ENCODE results near the gene SH2D7. TPM values are rescaled to one million over a fixed set of nuclear protein-coding genes. Genes with fewer than 3 reads are reported as not detected.

Gene SH2D7
- total and polyA plus RNA-seq, 2 donors (not counting 1 experiment from before 2014, with no cell fraction given) = not detected

DNA sequence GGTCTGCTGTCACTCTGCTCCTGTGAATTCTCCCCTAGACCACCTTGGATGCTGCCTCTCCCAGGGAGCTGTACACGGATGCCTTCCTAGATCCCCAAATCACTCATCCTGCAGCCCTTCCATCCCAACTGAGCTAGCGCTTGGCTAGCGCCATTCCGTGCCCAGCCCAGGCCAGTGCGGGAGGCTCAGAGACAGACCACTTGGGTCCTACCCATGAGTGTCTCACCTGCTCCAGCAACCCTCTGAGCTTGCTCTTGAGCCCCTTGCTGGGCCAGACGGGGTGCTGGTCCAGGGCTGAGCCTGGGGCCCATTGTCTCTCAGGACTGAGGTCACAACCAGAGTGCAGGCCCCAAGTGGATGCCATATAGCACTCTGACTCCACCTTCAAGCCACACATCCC lies 17.7 kb downstream of the SH2D7 start:
- TF ChIP-seq EZH2 (IDR thresholded peaks at IDR 0.05; ENCODE audit: borderline replicate concordance, insufficient read depth, low read depth, low read length, poor library complexity, severe bottlenecking) = no peak
- TF ChIP-seq, protein P1, sequence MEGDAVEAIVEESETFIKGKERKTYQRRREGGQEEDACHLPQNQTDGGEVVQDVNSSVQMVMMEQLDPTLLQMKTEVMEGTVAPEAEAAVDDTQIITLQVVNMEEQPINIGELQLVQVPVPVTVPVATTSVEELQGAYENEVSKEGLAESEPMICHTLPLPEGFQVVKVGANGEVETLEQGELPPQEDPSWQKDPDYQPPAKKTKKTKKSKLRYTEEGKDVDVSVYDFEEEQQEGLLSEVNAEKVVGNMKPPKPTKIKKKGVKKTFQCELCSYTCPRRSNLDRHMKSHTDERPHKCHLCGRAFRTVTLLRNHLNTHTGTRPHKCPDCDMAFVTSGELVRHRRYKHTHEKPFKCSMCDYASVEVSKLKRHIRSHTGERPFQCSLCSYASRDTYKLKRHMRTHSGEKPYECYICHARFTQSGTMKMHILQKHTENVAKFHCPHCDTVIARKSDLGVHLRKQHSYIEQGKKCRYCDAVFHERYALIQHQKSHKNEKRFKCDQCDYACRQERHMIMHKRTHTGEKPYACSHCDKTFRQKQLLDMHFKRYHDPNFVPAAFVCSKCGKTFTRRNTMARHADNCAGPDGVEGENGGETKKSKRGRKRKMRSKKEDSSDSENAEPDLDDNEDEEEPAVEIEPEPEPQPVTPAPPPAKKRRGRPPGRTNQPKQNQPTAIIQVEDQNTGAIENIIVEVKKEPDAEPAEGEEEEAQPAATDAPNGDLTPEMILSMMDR (IDR thresholded peaks at IDR 0.05) = no peak
- Histone ChIP-seq H3K9ac (ENCODE audit: low read length) (no peak overlapping the region), H3K36me3 (replicated peaks in 1 of 2; ENCODE audit: control extremely low read depth in 1 of 2, control insufficient read depth in 1 of 2, extremely low read depth in 1 of 2, insufficient read depth in 2 of 2, low read length in 1 of 2) (no peaks in the 10 kb centered on the region), H3K4me1 (ENCODE audit: control insufficient read depth in 2 of 2, insufficient read depth in 2 of 2, low read length in 2 of 2) (peaks cover 4 to 6% of the 10 kb centered on the region in 2 donors), H3K9me3 (ENCODE audit: control extremely low read depth in 1 of 3, control insufficient read depth in 2 of 3, insufficient read depth in 1 of 3, low read length in 2 of 3) (no peaks in the 10 kb centered on the region), H2AFZ (ENCODE audit: insufficient read depth, low read depth, low read length, poor library complexity, severe bottlenecking) (no peak overlapping the region), H3K27ac (ENCODE audit: low read length in 2 of 2) (no peak overlapping the region), H3K4me2 (replicated peaks; ENCODE audit: low read depth, low read length, poor library complexity, severe bottlenecking) (no peak overlapping the region), H3K79me2 (ENCODE audit: control insufficient read depth, insufficient read depth, low read length) (no peaks in the 10 kb centered on the region), H3K27me3 (replicated peaks in 1 of 4; ENCODE audit: control extremely low read depth in 1 of 4, control insufficient read depth in 3 of 4, insufficient read depth in 4 of 4, low read length in 3 of 4) (no peaks in the 10 kb centered on the region), H3K4me3 (ENCODE audit: control extremely low read depth in 1 of 5, extremely low read depth in 1 of 5, insufficient read depth in 1 of 5, low read depth in 2 of 5, low read length in 4 of 5) (no peak overlapping the region), H4K20me1 (ENCODE audit: control insufficient read depth, insufficient read depth, low read length, poor library complexity, severe bottlenecking) (no peaks in the 10 kb centered on the region)
- Mint-ChIP-seq H3K4me1 (peaks cover 6% of the 10 kb centered on the region), H3K27me3 (no peaks in the 10 kb centered on the region), H3K9me3 (ENCODE audit: insufficient read depth) (no peaks in the 10 kb centered on the region), H3K4me3 (no peak overlapping the region), H3K27ac (no peak overlapping the region)
- CTCF ChIA-PET = interaction anchor here (0.5 to 12.6 kb wide), 12 partner anchors 19 to 368 kb away, joined by 3 to 394 read pairs (median 52); partner anchors contain the start of gene CIB2
- DNase-seq = no peak
- POLR2A ChIA-PET = no interaction called here
- WGBS (ENCODE audit: insufficient coverage) = 94% methylated on average over 6 of the region's 6 CpGs
- intact Hi-C loops (cut with micrococcal nuclease) = no loop called here
- no peak for ATAC-seq (ENCODE audit: low read depth)

DNA sequence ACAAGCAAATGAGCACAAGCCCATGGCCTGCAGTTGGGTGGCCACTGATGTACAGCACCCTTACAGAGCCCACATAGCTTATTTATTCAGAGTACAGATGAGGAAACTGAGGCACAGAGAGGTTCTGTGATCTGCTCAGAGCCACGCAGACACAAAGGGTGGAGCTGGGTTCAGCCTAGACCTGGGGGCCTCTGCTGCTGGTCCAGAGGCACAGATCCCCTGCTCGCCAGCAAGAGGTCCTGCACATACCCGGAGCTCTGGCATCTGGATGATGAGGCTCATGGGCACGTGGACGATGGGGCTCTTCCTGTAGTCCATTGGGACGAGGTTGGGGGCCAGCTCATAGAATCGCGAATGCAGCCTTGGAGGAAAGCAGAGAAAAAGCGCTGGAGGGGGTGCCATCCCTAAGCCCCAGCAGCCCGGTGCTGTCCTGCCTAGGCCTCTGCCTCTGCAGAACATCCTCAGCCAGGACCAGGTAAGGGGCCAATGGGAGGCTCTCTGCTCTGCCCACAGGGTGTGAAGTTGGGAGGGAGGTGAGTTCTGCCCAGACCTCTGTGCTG lies 18.6 kb downstream of the SH2D7 start:
- 97% methylated on average over 8 of the region's 10 CpGs for WGBS (ENCODE audit: insufficient coverage)
- no peaks in the 10 kb centered on the region for H3K27me3 Mint-ChIP-seq
- intact Hi-C loops (cut with micrococcal nuclease) = no loop called here

More for the DNA sequence above, 18.6 kb downstream of the SH2D7 start:
- no peak overlapping the region for H3K4me2 ChIP-seq (replicated peaks; ENCODE audit: low read depth, low read length, poor library complexity, severe bottlenecking)
- DNase-seq = no peak
- ATAC-seq (ENCODE audit: low read depth) = no peak
- no peaks in the 10 kb centered on the region for H3K27me3 ChIP-seq (replicated peaks in 1 of 4; ENCODE audit: control extremely low read depth in 1 of 4, control insufficient read depth in 3 of 4, insufficient read depth in 4 of 4, low read length in 3 of 4)
- H3K4me3 ChIP-seq (ENCODE audit: control extremely low read depth in 1 of 5, extremely low read depth in 1 of 5, insufficient read depth in 1 of 5, low read depth in 2 of 5, low read length in 4 of 5) = no peak overlapping the region
- no peaks in the 10 kb centered on the region for H3K9me3 Mint-ChIP-seq (ENCODE audit: insufficient read depth)
- H3K4me1 Mint-ChIP-seq = peaks cover 6% of the 10 kb centered on the region
- ChIA-PET CTCF (interaction anchor here (0.6 to 12.6 kb wide), 13 partner anchors 18 to 201 kb away, joined by 3 to 394 read pairs (median 49); partner anchors contain the start of gene CIB2), POLR2A (no interaction called here)
- no peak overlapping the region for H3K27ac Mint-ChIP-seq
- H3K79me2 ChIP-seq (ENCODE audit: control insufficient read depth, insufficient read depth, low read length) = no peaks in the 10 kb centered on the region
- TF ChIP-seq EZH2 (IDR thresholded peaks at IDR 0.05; ENCODE audit: borderline replicate concordance, insufficient read depth, low read depth, low read length, poor library complexity, severe bottlenecking) = no peak
- no peaks in the 10 kb centered on the region for H3K9me3 ChIP-seq (ENCODE audit: control extremely low read depth in 1 of 3, control insufficient read depth in 2 of 3, insufficient read depth in 1 of 3, low read length in 2 of 3)
- no peaks in the 10 kb centered on the region for H4K20me1 ChIP-seq (ENCODE audit: control insufficient read depth, insufficient read depth, low read length, poor library complexity, severe bottlenecking)
- H2AFZ ChIP-seq (ENCODE audit: insufficient read depth, low read depth, low read length, poor library complexity, severe bottlenecking) = no peak overlapping the region
- no peak overlapping the region for H3K4me3 Mint-ChIP-seq
- H3K36me3 ChIP-seq (replicated peaks in 1 of 2; ENCODE audit: control extremely low read depth in 1 of 2, control insufficient read depth in 1 of 2, extremely low read depth in 1 of 2, insufficient read depth in 2 of 2, low read length in 1 of 2) = no peaks in the 10 kb centered on the region
- H3K4me1 ChIP-seq (ENCODE audit: control insufficient read depth in 2 of 2, insufficient read depth in 2 of 2, low read length in 2 of 2) = peaks cover 4 to 6% of the 10 kb centered on the region in 2 donors
- no peak overlapping the region for H3K9ac ChIP-seq (ENCODE audit: low read length)
- no peak overlapping the region for H3K27ac ChIP-seq (ENCODE audit: low read length in 2 of 2)

Data from B cell (primary cell).